OCI-LY7 (cell line): ENCODE results near the gene WNT8A. TPM values are rescaled to one million over a fixed set of nuclear protein-coding genes. Genes with fewer than 3 reads are reported as not detected.
"Not testable (repeated sequence)": the region's sequence is repeated elsewhere in the genome, so short reads cannot be mapped to it uniquely, and the experiment has no call there.

ENCODE experiments used
- BruUV-seq: library from RNA; stranded (reverse); fragments of 400-500 nt; replicated peaks from 2 replicates; lab custom pipeline; 2021; lab: Mats Ljungman, UMichigan
- CTCF ChIA-PET: fragments of 300-600 bp; sonication (Branson Sonifier 250); formaldehyde crosslinking; loops from one replicate; lab custom pipeline; 2022; ENCODE audit warnings: antibody characterized with exemption; ENCODE audit not compliant: unreplicated experiment; lab: Charles Lee
- POLR2A ChIA-PET: fragments of 300-600 bp; sonication (Branson Sonifier 250); formaldehyde crosslinking; loops from one replicate; lab custom pipeline; 2022; ENCODE audit warnings: antibody characterized with exemption; lab: Charles Lee
- DNase-seq: peaks from one replicate; pipeline ENCODE4 v3.0.0-alpha.2; 2015; ENCODE audit warnings: low spot score
- H2AFZ ChIP-seq: fragments of 200-600 bp; sonication (generic), shearing (Covaris generic); 2 replicates; pipeline ENCODE4 v1.6.1; 2014; ENCODE audit warnings: mild to moderate bottlenecking, antibody characterized with exemption, low read length, moderate library complexity
- H3K27ac ChIP-seq: fragments of 200-600 bp; sonication (generic); 2 replicates; pipeline ENCODE4 v1.5.1; 2014; ENCODE audit warnings: mixed run types, low read depth, mild to moderate bottlenecking, moderate library complexity, low read length, inconsistent platforms; ENCODE audit not compliant: poor library complexity, severe bottlenecking
- H3K36me3 ChIP-seq: fragments of 200-600 bp; sonication (generic); 2 replicates; pipeline ENCODE4 v1.6.1; 2014; ENCODE audit warnings: mild to moderate bottlenecking, antibody characterized with exemption, low read length, moderate library complexity, mixed read lengths; ENCODE audit not compliant: insufficient read depth
- H3K4me1 ChIP-seq: fragments of 200-600 bp; sonication (generic); 2 replicates; pipeline ENCODE4 v1.5.1; 2014; ENCODE audit warnings: mild to moderate bottlenecking, low read length; ENCODE audit not compliant: insufficient read depth, poor library complexity, severe bottlenecking
- H3K4me2 ChIP-seq: fragments of 200-600 bp; sonication (generic); 2 replicates; pipeline ENCODE4 v1.6.1; 2014; ENCODE audit warnings: mild to moderate bottlenecking, low read length
- H3K4me3 ChIP-seq: fragments of 200-600 bp; sonication (generic); 2 replicates; pipeline ENCODE4 v1.5.1; 2014; ENCODE audit warnings: mild to moderate bottlenecking, low read depth, low read length; ENCODE audit not compliant: poor library complexity, severe bottlenecking
- H3K79me2 ChIP-seq: fragments of 200-600 bp; sonication (generic); 2 replicates; pipeline ENCODE4 v1.6.1; 2016; ENCODE audit warnings: low read depth, mild to moderate bottlenecking, low read length, moderate library complexity, mixed read lengths; ENCODE audit not compliant: insufficient read depth
- H3K9me2 ChIP-seq: fragments of 200-600 bp; sonication (generic); 2 replicates; pipeline ENCODE4 v1.6.1; 2016; ENCODE audit warnings: mild to moderate bottlenecking, low read length, mixed read lengths; ENCODE audit not compliant: insufficient read depth
- H3K9me3 ChIP-seq: fragments of 200-600 bp; sonication (generic); 2 replicates; pipeline ENCODE4 v1.6.1; 2014; ENCODE audit warnings: mild to moderate bottlenecking, mixed run types, low read length, mixed read lengths
- H4K20me1 ChIP-seq: fragments of 200-600 bp; sonication (generic); 2 replicates; pipeline ENCODE4 v1.6.1; 2014; ENCODE audit warnings: mild to moderate bottlenecking, antibody characterized with exemption, low read length, moderate library complexity, mixed read lengths; ENCODE audit not compliant: insufficient read depth
- CTCF ChIP-seq: fragments of 200-600 bp; sonication (generic); conservative IDR thresholded peaks from 2 replicates; pipeline ENCODE4 v1.5.1; 2014; ENCODE audit warnings: mild to moderate bottlenecking, antibody characterized with exemption, low read length, moderate library complexity, mixed read lengths
- EZH2phosphoT487 ChIP-seq: fragments of 200-600 bp; sonication (generic); IDR thresholded peaks from 2 replicates; pipeline ENCODE4 v1.6.1; 2018; ENCODE audit warnings: low read depth, borderline replicate concordance, mild to moderate bottlenecking, mixed run types, antibody characterized with exemption, low read length, moderate library complexity, mixed read lengths
- intact Hi-C: fragments of 100-400 bp; cut with micrococcal nuclease; formaldehyde crosslinking; loops from one replicate; pipeline ENCODE4 v1.10.0; 2022; ENCODE audit not compliant: unreplicated experiment
- total RNA-seq, 2 experiments: library from RNA; depleted of rRNA in 1 of 2; stranded (reverse); fragments of >200 nt in 1 of 2; shearing (Covaris generic) in 1 of 2; gene quantifications; 2 replicates each; pipeline ENCODE4 v1.2.3, GENCODE V29; 2014 to 2022

The WNT8A gene
- total RNA-seq, 2 experiments from 2014 or later: not detected

GRCh38 chr5:138068742-138069600, 14.9 kb upstream of the WNT8A start:
- intact Hi-C loops: loop anchor here (1.0 to 5.0 kb wide), 3 partner anchors 33 to 442 kb away; no protein-coding TSS in a partner anchor
- BruUV-seq: no TSS peak
- POLR2A ChIA-PET: interaction anchor here (0.8 kb wide), 1 partner anchor 27 kb away, joined by 3 read pairs; no protein-coding TSS in a partner anchor

GRCh38 chr5:138070026-138070425, 13.8 kb upstream of the WNT8A start:
- H3K4me3 ChIP-seq, H3K4me1 ChIP-seq, H2AFZ ChIP-seq, H3K4me2 ChIP-seq, H3K9me2 ChIP-seq, intact Hi-C loops, H3K36me3 ChIP-seq, CTCF ChIA-PET, H4K20me1 ChIP-seq, BruUV-seq, H3K79me2 ChIP-seq, H3K9me3 ChIP-seq, H3K27ac ChIP-seq, DNase-seq: not testable (repeated sequence)
- POLR2A ChIA-PET: interaction anchor here (0.8 kb wide), 1 partner anchor 28 kb away, joined by 3 read pairs; no protein-coding TSS in a partner anchor

More at GRCh38 chr5:138068742-138069600, 14.9 kb upstream of the WNT8A start:
- Histone ChIP-seq H3K9me2 (no peaks in the 10 kb centered on the region), H4K20me1 (no peaks in the 10 kb centered on the region), H3K4me2 (no peak overlapping the region), H3K4me1 (no peaks in the 10 kb centered on the region), H3K4me3 (no peak overlapping the region), H3K36me3 (no peaks in the 10 kb centered on the region), H2AFZ (no peak overlapping the region), H3K9me3 (no peaks in the 10 kb centered on the region), H3K79me2 (no peaks in the 10 kb centered on the region), H3K27ac (no peak overlapping the region)
- TF ChIP-seq CTCF (peak; percentile 91), EZH2phosphoT487 (no peak)
- peak; percentile 66 for DNase-seq
- CTCF ChIA-PET: interaction anchor here (0.6 kb wide), 1 partner anchor 475 kb away, joined by 3 read pairs; no protein-coding TSS in a partner anchor

- TF ChIP-seq EZH2phosphoT487 (no peak), CTCF (peak; percentile 97)
- Histone ChIP-seq H3K4me3 (no peak overlapping the region), H3K9me3 (no peaks in the 10 kb centered on the region), H2AFZ (no peak overlapping the region), H3K4me1 (peaks cover 13% of the 10 kb centered on the region), H3K79me2 (no peaks in the 10 kb centered on the region), H3K27ac (no peak overlapping the region), H3K9me2 (no peaks in the 10 kb centered on the region), H3K36me3 (no peaks in the 10 kb centered on the region), H3K4me2 (no peak overlapping the region), H4K20me1 (no peaks in the 10 kb centered on the region)
- peak; percentile 65 for DNase-seq
- BruUV-seq: no TSS peak
- ChIA-PET POLR2A (interaction anchor here (0.6 kb wide), 1 partner anchor 69 kb away, joined by 4 read pairs; no protein-coding TSS in a partner anchor), CTCF (interaction anchor here (0.5 kb wide), 1 partner anchor 35 kb away, joined by 3 read pairs; no protein-coding TSS in a partner anchor)
- intact Hi-C loops: loop anchor here (1.0 kb wide), 1 partner anchor 56 kb away; no protein-coding TSS in a partner anchor
Observed at GRCh38 chr5:138077064-138077696, 6.7 kb upstream of the WNT8A start.
